ENCODE data around the gene CLEC2D.
A peak's percentile ranks its signal among the peaks of the same experiment; 100 is the strongest.

Gene CLEC2D

DNA sequence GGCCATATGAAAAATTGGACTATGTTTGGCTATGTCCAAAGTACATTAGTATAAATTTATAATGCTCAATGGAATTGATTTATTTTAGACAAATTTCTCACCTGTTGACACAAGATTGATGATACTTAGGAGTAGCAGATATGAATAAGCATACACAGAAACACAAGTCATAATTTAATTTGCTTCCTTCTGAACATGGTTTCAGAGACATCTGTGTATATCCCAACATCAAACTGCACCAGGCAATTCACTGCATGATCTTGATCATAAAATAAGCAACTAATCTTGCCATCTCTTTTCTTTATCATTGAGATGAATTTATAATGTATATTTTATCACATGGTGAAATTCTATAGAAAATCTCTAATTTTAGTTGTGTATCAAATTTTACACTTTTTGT lies 59.6 kb downstream of the CLEC2D start:
- no peak overlapping the region for H2AFZ ChIP-seq (ENCODE audit: low read depth)
- TF ChIP-seq, protein P1, sequence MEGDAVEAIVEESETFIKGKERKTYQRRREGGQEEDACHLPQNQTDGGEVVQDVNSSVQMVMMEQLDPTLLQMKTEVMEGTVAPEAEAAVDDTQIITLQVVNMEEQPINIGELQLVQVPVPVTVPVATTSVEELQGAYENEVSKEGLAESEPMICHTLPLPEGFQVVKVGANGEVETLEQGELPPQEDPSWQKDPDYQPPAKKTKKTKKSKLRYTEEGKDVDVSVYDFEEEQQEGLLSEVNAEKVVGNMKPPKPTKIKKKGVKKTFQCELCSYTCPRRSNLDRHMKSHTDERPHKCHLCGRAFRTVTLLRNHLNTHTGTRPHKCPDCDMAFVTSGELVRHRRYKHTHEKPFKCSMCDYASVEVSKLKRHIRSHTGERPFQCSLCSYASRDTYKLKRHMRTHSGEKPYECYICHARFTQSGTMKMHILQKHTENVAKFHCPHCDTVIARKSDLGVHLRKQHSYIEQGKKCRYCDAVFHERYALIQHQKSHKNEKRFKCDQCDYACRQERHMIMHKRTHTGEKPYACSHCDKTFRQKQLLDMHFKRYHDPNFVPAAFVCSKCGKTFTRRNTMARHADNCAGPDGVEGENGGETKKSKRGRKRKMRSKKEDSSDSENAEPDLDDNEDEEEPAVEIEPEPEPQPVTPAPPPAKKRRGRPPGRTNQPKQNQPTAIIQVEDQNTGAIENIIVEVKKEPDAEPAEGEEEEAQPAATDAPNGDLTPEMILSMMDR (conservative IDR thresholded peaks at IDR 0.05; ENCODE audit: low read depth, low read length), result no peak
- no peak overlapping the region for H3K4me2 ChIP-seq
- H3K79me2 ChIP-seq (ENCODE audit: insufficient read depth, low read depth), result no peaks in the 10 kb centered on the region
- no peak overlapping the region for H3K4me3 ChIP-seq (IDR thresholded peaks at IDR 0.05; ENCODE audit: insufficient read depth, low read depth, low read length)
- H3K36me3 ChIP-seq (ENCODE audit: insufficient read depth), result no peaks in the 10 kb centered on the region
- H3K27me3 ChIP-seq (ENCODE audit: insufficient read depth, low read depth), result no peaks in the 10 kb centered on the region
- no peaks in the 10 kb centered on the region for H4K20me1 ChIP-seq (ENCODE audit: insufficient read depth)
- peaks cover 39% of the 10 kb centered on the region for H3K4me1 ChIP-seq (ENCODE audit: low read depth, poor library complexity, severe bottlenecking)
- no peak overlapping the region for H3K27ac ChIP-seq
- H3K9ac ChIP-seq, result no peak overlapping the region

DNA sequence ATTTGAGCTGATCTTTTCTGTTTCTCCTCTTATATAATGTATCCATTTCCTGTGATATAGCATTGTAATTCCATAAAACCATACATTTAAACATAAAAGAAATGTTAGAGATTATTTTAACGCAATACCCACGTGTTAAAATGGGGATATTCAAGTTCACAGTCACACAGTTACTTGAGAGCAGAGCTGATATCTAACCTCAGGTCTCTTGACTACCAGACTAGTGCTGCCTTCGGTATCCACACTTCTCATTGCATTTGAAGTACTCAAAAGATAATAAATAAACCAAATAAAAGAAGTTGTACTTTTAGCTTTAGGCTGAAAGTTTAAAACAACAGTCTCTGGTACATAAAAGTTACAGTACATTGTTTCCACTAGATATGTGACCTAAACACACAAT lies 60.5 kb downstream of the CLEC2D start:
- Histone ChIP-seq H3K79me2 (ENCODE audit: insufficient read depth, low read depth) (no peaks in the 10 kb centered on the region), H4K20me1 (ENCODE audit: insufficient read depth) (no peaks in the 10 kb centered on the region), H3K4me3 (IDR thresholded peaks at IDR 0.05; ENCODE audit: insufficient read depth, low read depth, low read length) (no peak overlapping the region), H2AFZ (ENCODE audit: low read depth) (no peak overlapping the region), H3K4me1 (ENCODE audit: low read depth, poor library complexity, severe bottlenecking) (peaks cover 30% of the 10 kb centered on the region), H3K4me2 (no peak overlapping the region), H3K9ac (no peak overlapping the region), H3K27me3 (ENCODE audit: insufficient read depth, low read depth) (no peaks in the 10 kb centered on the region), H3K27ac (no peak overlapping the region), H3K36me3 (ENCODE audit: insufficient read depth) (no peaks in the 10 kb centered on the region)
- TF ChIP-seq, protein P1 (conservative IDR thresholded peaks at IDR 0.05; ENCODE audit: low read depth, low read length), result no peak

DNA sequence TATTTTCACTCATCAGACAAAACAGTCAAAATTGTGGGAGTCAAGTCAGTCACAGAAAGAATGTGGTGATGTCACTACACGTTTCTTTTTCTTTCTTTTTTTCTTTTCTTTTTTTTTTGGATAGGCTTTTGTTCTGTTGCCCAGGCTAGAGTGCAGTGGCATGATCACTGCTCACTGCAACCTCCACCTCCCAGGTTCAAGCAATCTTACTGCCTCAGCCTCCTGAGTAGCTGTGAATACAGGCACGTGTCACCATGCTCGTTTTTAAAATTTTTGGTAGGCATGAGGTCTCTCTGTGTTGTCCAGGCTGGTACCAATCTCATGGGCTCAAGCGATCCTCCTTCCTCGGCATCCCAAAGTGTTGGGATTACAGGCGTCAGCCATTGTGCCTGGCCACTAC lies 61.1 kb downstream of the CLEC2D start:
- Histone ChIP-seq H3K9ac (no peak overlapping the region), H3K4me2 (no peak overlapping the region), H3K36me3 (ENCODE audit: insufficient read depth) (no peaks in the 10 kb centered on the region), H3K27ac (no peak overlapping the region), H3K79me2 (ENCODE audit: insufficient read depth, low read depth) (no peaks in the 10 kb centered on the region), H3K4me3 (IDR thresholded peaks at IDR 0.05; ENCODE audit: insufficient read depth, low read depth, low read length) (no peak overlapping the region), H2AFZ (ENCODE audit: low read depth) (no peak overlapping the region), H4K20me1 (ENCODE audit: insufficient read depth) (no peaks in the 10 kb centered on the region), H3K4me1 (ENCODE audit: low read depth, poor library complexity, severe bottlenecking) (peaks cover 30% of the 10 kb centered on the region), H3K27me3 (ENCODE audit: insufficient read depth, low read depth) (no peaks in the 10 kb centered on the region)
- TF ChIP-seq, protein P1 (conservative IDR thresholded peaks at IDR 0.05; ENCODE audit: low read depth, low read length), result no peak

DNA sequence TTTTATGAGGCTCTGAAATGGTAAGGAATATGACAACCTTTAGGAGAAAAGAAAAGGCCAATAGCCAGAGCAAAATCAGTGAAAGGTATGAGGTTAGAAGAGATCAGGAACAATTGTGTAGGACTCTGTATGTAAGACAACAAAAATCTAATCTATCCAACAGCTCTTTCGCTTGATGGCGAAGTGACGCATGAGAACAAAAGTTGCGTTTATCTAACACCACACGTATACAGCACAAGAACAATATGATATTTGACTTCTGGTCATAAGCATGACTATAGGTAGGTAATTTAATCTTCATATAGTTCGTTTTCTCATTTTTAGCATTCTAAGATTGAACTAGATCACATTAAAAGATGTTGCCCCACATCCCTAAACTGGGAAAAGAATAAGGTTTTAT lies 61.9 kb downstream of the CLEC2D start:
- H4K20me1 ChIP-seq (ENCODE audit: insufficient read depth), result no peaks in the 10 kb centered on the region
- no peaks in the 10 kb centered on the region for H3K79me2 ChIP-seq (ENCODE audit: insufficient read depth, low read depth)
- H3K36me3 ChIP-seq (ENCODE audit: insufficient read depth), result no peaks in the 10 kb centered on the region
- H3K9ac ChIP-seq, result 0 out of 2 replicates have a peak overlapping the region, but pooled peaks have one; percentile 0
- peaks cover 30% of the 10 kb centered on the region for H3K4me1 ChIP-seq (ENCODE audit: low read depth, poor library complexity, severe bottlenecking)
- no peak overlapping the region for H3K4me3 ChIP-seq (IDR thresholded peaks at IDR 0.05; ENCODE audit: insufficient read depth, low read depth, low read length)
- TF ChIP-seq, protein P1 (conservative IDR thresholded peaks at IDR 0.05; ENCODE audit: low read depth, low read length), result no peak
- peak overlapping the region; percentile 23; the same call in 1 of the 2 replicates for H2AFZ ChIP-seq (ENCODE audit: low read depth)
- H3K4me2 ChIP-seq, result peak overlapping the region; percentile 46; the same call in 1 of the 2 replicates
- peak overlapping the region; percentile 8; the same call in 1 of the 2 replicates for H3K27ac ChIP-seq
- H3K27me3 ChIP-seq (ENCODE audit: insufficient read depth, low read depth), result no peaks in the 10 kb centered on the region

Measured in KMS-11 (cell line).